Measurements from ENCODE around the gene WDFY4.

DNA sequence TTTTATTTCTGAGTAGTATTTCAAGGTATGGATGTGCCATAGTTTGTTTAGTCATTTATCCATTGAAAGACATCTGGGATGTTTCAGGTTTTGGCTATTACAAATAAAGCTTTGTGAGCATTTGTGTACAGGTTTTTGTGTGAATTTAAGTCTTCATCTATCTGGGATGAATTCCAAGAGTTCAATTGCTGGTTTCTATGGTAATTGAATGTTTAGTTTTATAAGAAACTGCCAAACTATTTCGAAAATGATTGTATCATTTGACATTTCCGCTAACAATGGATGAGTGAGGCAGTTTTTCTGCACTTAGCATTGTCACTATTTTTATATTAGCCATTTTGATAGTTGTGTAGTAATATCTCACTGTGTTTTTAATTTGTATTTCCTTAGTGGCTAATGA, 99.4 kb downstream of the WDFY4 start:
- TF ChIP-seq, protein P1, sequence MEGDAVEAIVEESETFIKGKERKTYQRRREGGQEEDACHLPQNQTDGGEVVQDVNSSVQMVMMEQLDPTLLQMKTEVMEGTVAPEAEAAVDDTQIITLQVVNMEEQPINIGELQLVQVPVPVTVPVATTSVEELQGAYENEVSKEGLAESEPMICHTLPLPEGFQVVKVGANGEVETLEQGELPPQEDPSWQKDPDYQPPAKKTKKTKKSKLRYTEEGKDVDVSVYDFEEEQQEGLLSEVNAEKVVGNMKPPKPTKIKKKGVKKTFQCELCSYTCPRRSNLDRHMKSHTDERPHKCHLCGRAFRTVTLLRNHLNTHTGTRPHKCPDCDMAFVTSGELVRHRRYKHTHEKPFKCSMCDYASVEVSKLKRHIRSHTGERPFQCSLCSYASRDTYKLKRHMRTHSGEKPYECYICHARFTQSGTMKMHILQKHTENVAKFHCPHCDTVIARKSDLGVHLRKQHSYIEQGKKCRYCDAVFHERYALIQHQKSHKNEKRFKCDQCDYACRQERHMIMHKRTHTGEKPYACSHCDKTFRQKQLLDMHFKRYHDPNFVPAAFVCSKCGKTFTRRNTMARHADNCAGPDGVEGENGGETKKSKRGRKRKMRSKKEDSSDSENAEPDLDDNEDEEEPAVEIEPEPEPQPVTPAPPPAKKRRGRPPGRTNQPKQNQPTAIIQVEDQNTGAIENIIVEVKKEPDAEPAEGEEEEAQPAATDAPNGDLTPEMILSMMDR (conservative IDR thresholded peaks at IDR 0.05 in 1 of 2, IDR thresholded peaks at IDR 0.05 in 1 of 2; ENCODE audit: low read depth in 1 of 2, low read length in 2 of 2), result no peak
- TF ChIP-seq EZH2 (IDR thresholded peaks at IDR 0.05; ENCODE audit: low read length, missing control alignments), result no peak
